Measurements from ENCODE around the gene LRMDA.

LRMDA gene

GRCh38 chr10:75883081-75884072, 452.0 kb downstream of the LRMDA start:
- Histone ChIP-seq H3K36me3 (ENCODE audit: control insufficient read depth, insufficient read depth, low read length) (no peaks in the 10 kb centered on the region), H3K27me3 (ENCODE audit: control insufficient read depth, insufficient read depth, low read length) (no peaks in the 10 kb centered on the region), H3K9me3 (ENCODE audit: control insufficient read depth, insufficient read depth, low read length) (no peaks in the 10 kb centered on the region), H3K4me3 (ENCODE audit: low read depth, low read length) (no peak overlapping the region), H3K9ac (ENCODE audit: low read depth, low read length) (no peak overlapping the region), H3K27ac (ENCODE audit: low read depth, low read length) (no peak overlapping the region), H3K4me1 (ENCODE audit: control insufficient read depth, insufficient read depth, low read length) (no peaks in the 10 kb centered on the region)

GRCh38 chr10:75884808-75885207, 453.4 kb downstream of the LRMDA start:
- no peak overlapping the region for H3K9ac ChIP-seq (ENCODE audit: low read depth, low read length)
- H3K27me3 ChIP-seq (ENCODE audit: control insufficient read depth, insufficient read depth, low read length): no peaks in the 10 kb centered on the region
- H3K4me1 ChIP-seq (ENCODE audit: control insufficient read depth, insufficient read depth, low read length): no peaks in the 10 kb centered on the region
- H3K27ac ChIP-seq (ENCODE audit: low read depth, low read length): no peak overlapping the region
- H3K36me3 ChIP-seq (ENCODE audit: control insufficient read depth, insufficient read depth, low read length): no peaks in the 10 kb centered on the region
- no peaks in the 10 kb centered on the region for H3K9me3 ChIP-seq (ENCODE audit: control insufficient read depth, insufficient read depth, low read length)
- no peak overlapping the region for H3K4me3 ChIP-seq (ENCODE audit: low read depth, low read length)

DNA sequence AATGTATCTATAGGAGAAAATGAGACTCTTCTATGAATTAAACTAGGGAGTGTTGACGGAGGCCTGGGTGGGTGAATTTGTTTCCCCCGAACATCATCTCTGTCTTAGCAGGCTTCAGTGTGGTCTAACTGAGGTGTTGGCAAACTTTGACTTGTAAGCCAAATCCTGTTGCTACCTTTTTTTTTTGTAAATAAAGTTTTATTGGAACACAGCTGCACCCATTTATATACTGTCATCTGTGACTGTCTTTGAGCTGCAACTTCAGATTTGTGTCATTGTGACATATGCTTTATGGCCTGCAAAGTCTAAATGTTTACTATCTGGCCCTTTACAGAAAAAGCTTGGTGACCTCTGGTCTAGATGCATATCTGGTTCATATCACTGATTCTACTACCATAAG, 455.9 kb downstream of the LRMDA start:
- H3K9me3 ChIP-seq (ENCODE audit: control insufficient read depth, insufficient read depth, low read length): no peaks in the 10 kb centered on the region
- no peak overlapping the region for H3K9ac ChIP-seq (ENCODE audit: low read depth, low read length)
- H3K4me3 ChIP-seq (ENCODE audit: low read depth, low read length): no peak overlapping the region
- no peaks in the 10 kb centered on the region for H3K27me3 ChIP-seq (ENCODE audit: control insufficient read depth, insufficient read depth, low read length)
- H3K27ac ChIP-seq (ENCODE audit: low read depth, low read length): no peak overlapping the region
- no peaks in the 10 kb centered on the region for H3K36me3 ChIP-seq (ENCODE audit: control insufficient read depth, insufficient read depth, low read length)
- no peaks in the 10 kb centered on the region for H3K4me1 ChIP-seq (ENCODE audit: control insufficient read depth, insufficient read depth, low read length)

DNA sequence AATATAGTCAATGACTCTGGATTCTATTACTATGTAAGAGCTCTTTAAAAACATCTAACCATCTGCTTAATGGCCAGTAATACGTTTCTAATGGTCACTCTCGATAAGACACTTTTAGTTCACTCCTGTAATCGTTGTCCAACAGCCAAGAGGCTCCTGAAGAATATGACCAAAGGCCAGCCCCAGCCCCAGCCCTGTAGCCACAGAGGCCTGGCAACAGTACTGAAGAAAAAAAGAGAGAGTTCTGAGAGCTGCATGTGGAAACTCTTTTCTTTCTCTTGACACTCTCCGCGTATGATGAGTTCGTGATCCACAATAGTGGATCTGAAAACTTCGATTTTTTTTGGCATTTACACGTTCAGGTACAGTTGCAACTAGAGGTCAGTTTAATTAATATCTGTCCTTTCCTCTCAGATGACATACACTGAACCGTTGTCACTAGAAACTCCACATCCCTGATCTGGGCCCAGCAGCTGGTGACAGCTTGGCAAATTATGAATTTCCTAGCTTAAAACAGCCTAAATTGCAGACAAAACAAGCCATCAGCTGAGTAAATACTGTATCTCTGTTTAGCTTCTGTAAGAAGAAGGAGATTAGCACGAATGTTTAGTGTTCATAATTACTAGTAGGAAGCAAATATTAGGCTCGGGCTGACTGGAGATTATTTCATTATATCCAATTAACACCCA, 456.7 kb downstream of the LRMDA start:
- no peak overlapping the region for H3K9ac ChIP-seq (ENCODE audit: low read depth, low read length)
- no peak overlapping the region for H3K4me3 ChIP-seq (ENCODE audit: low read depth, low read length)
- no peaks in the 10 kb centered on the region for H3K4me1 ChIP-seq (ENCODE audit: control insufficient read depth, insufficient read depth, low read length)
- no peak overlapping the region for H3K27ac ChIP-seq (ENCODE audit: low read depth, low read length)
- H3K9me3 ChIP-seq (ENCODE audit: control insufficient read depth, insufficient read depth, low read length): no peaks in the 10 kb centered on the region
- H3K27me3 ChIP-seq (ENCODE audit: control insufficient read depth, insufficient read depth, low read length): no peaks in the 10 kb centered on the region
- H3K36me3 ChIP-seq (ENCODE audit: control insufficient read depth, insufficient read depth, low read length): no peaks in the 10 kb centered on the region

GRCh38 chr10:75889051-75889450, 457.6 kb downstream of the LRMDA start:
- Histone ChIP-seq H3K27me3 (ENCODE audit: control insufficient read depth, insufficient read depth, low read length) (no peaks in the 10 kb centered on the region), H3K9ac (ENCODE audit: low read depth, low read length) (no peak overlapping the region), H3K4me3 (ENCODE audit: low read depth, low read length) (no peak overlapping the region), H3K4me1 (ENCODE audit: control insufficient read depth, insufficient read depth, low read length) (no peaks in the 10 kb centered on the region), H3K36me3 (ENCODE audit: control insufficient read depth, insufficient read depth, low read length) (no peaks in the 10 kb centered on the region), H3K27ac (ENCODE audit: low read depth, low read length) (no peak overlapping the region), H3K9me3 (ENCODE audit: control insufficient read depth, insufficient read depth, low read length) (no peaks in the 10 kb centered on the region)

DNA sequence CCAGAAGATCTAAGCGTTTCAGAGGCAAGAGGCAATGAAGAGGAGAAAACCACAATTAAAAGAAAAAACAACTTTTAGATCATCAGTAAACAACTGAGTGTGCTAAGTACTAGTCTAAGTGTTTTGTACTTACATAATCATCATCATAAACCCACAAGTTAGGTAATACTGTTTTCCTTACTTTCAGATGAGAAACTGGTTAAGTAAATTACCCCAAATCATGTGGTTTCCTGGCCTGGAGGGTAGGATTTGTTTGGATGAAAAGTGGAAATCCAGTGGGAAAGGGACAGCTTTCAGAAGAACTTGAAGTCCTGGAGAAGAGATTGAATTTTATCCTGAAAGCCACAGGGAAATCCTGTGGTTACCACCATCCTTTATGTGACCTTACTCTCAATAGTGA, 463.3 kb downstream of the LRMDA start:
- Histone ChIP-seq H3K4me1 (ENCODE audit: control insufficient read depth, insufficient read depth, low read length) (no peaks in the 10 kb centered on the region), H3K36me3 (ENCODE audit: control insufficient read depth, insufficient read depth, low read length) (no peaks in the 10 kb centered on the region), H3K9ac (ENCODE audit: low read depth, low read length) (no peak overlapping the region), H3K9me3 (ENCODE audit: control insufficient read depth, insufficient read depth, low read length) (no peaks in the 10 kb centered on the region), H3K4me3 (ENCODE audit: low read depth, low read length) (no peak overlapping the region), H3K27me3 (ENCODE audit: control insufficient read depth, insufficient read depth, low read length) (no peaks in the 10 kb centered on the region), H3K27ac (ENCODE audit: low read depth, low read length) (no peak overlapping the region)

GRCh38 chr10:75895259-75895658, 463.8 kb downstream of the LRMDA start:
- Histone ChIP-seq H3K27ac (ENCODE audit: low read depth, low read length) (no peak overlapping the region), H3K9ac (ENCODE audit: low read depth, low read length) (no peak overlapping the region)

DNA sequence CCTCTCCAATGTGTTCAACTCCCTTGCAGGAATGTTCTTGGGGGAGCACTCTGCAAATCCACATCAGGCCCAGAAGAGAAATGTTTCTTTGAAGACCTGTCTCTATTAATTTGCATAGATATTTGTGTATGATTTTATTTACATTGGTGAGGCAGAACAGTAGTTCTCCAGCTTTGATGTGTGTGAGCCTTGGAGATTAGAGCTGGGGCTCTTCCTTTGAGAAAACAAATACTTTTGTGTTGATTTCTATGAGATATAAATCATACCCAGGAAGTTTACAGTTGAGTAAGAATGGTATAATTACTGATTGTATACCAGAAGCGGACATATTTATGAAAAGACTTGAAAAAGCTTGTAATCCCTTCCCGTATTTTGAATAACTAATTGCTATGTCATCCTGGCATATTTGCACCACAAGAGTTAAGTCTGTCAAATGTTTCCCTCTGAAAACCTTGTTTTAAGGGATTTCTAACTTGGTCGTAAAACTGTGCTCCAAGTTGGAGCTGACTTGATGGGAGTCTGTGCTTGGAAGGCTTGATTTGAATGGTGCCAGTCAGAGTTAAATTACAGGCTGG, 468.5 kb downstream of the LRMDA start:
- Histone ChIP-seq H3K36me3 (ENCODE audit: control insufficient read depth, insufficient read depth, low read length) (no peaks in the 10 kb centered on the region), H3K27me3 (ENCODE audit: control insufficient read depth, insufficient read depth, low read length) (no peaks in the 10 kb centered on the region), H3K4me3 (ENCODE audit: low read depth, low read length) (no peak overlapping the region), H3K27ac (ENCODE audit: low read depth, low read length) (no peak overlapping the region), H3K9ac (ENCODE audit: low read depth, low read length) (no peak overlapping the region), H3K9me3 (ENCODE audit: control insufficient read depth, insufficient read depth, low read length) (no peaks in the 10 kb centered on the region), H3K4me1 (ENCODE audit: control insufficient read depth, insufficient read depth, low read length) (no peaks in the 10 kb centered on the region)

More at GRCh38 chr10:75895259-75895658, 463.8 kb downstream of the LRMDA start:
- Histone ChIP-seq H3K36me3 (ENCODE audit: control insufficient read depth, insufficient read depth, low read length) (no peaks in the 10 kb centered on the region), H3K9me3 (ENCODE audit: control insufficient read depth, insufficient read depth, low read length) (no peaks in the 10 kb centered on the region), H3K4me1 (ENCODE audit: control insufficient read depth, insufficient read depth, low read length) (no peaks in the 10 kb centered on the region), H3K4me3 (ENCODE audit: low read depth, low read length) (no peak overlapping the region), H3K27me3 (ENCODE audit: control insufficient read depth, insufficient read depth, low read length) (no peaks in the 10 kb centered on the region)

DNA sequence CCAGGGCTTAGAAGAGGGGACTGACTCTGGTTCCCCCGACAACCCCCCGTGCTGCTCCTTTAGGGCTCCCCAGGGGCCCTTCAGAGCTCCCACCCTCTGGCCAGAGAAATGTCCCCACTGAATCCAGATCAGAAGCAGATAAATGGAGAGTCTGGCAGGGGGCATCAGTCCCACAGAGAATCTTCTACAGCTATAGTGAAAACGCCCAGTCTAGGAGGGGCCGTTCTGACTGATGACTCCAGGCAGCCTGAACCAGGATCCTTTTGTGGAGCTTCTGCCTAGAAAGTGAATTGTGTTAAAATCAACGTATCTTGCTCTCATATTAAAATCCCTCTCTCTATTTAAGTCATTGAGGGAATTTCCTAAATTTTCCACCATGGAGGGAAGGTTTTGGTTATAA, 471.4 kb downstream of the LRMDA start:
- Histone ChIP-seq H3K9me3 (ENCODE audit: control insufficient read depth, insufficient read depth, low read length) (no peaks in the 10 kb centered on the region), H3K36me3 (ENCODE audit: control insufficient read depth, insufficient read depth, low read length) (no peaks in the 10 kb centered on the region), H3K27ac (ENCODE audit: low read depth, low read length) (no peak overlapping the region), H3K27me3 (ENCODE audit: control insufficient read depth, insufficient read depth, low read length) (no peaks in the 10 kb centered on the region), H3K4me1 (ENCODE audit: control insufficient read depth, insufficient read depth, low read length) (0 out of 2 replicates have a peak, but pooled peaks cover 4% of the 10 kb centered on the region), H3K9ac (ENCODE audit: low read depth, low read length) (no peak overlapping the region), H3K4me3 (ENCODE audit: low read depth, low read length) (no peak overlapping the region)

- H3K27me3 ChIP-seq (ENCODE audit: control insufficient read depth, insufficient read depth, low read length): no peaks in the 10 kb centered on the region
- no peak overlapping the region for H3K9ac ChIP-seq (ENCODE audit: low read depth, low read length)
- 0 out of 2 replicates have a peak, but pooled peaks cover 4% of the 10 kb centered on the region for H3K4me1 ChIP-seq (ENCODE audit: control insufficient read depth, insufficient read depth, low read length)
- no peak overlapping the region for H3K27ac ChIP-seq (ENCODE audit: low read depth, low read length)
- H3K9me3 ChIP-seq (ENCODE audit: control insufficient read depth, insufficient read depth, low read length): no peaks in the 10 kb centered on the region
- H3K36me3 ChIP-seq (ENCODE audit: control insufficient read depth, insufficient read depth, low read length): no peaks in the 10 kb centered on the region
- H3K4me3 ChIP-seq (ENCODE audit: low read depth, low read length): no peak overlapping the region
Observed at GRCh38 chr10:75904499-75905283, 473.3 kb downstream of the LRMDA start.

Measured in HUES48 (cell line).